22Rv1 (cell line): ENCODE results near the gene SIN3B.

ENCODE experiments used
- ZFX ChIP-seq: fragments of 450-650 bp; IDR thresholded peaks from 2 replicates; pipeline ENCODE4 v1.6.1; 2017; ENCODE audit warnings: antibody characterized with exemption, borderline replicate concordance
- TF ChIP-seq, protein P1 (sequence below): fragments of 450-650 bp; IDR thresholded peaks from 2 replicates; pipeline ENCODE4 v1.5.1; 2017; ENCODE audit warnings: mild to moderate bottlenecking

DNA sequence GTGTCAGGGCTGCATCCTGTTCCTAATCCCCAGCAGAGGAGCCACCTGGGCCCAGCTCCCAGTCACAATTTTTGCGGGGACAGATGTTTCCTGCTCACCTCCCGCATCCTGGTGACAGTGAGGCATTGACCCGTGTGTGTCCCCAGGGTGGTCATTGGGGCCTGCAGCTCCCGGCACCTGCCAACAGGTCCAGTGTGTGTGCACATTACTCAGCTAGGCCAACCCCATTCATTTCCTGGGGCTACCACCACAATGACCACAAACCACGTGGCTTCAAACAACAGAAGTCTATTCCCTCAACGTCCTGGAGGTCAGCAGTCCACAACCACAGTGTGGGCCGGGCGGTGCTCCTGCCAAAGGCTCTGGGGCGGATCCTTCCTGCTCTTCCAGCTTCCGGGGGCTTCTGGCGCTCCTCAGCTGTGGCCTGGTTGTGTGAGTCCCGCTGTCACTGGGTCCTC lies 47.7 kb downstream of the SIN3B start:
- TF ChIP-seq, protein P1, sequence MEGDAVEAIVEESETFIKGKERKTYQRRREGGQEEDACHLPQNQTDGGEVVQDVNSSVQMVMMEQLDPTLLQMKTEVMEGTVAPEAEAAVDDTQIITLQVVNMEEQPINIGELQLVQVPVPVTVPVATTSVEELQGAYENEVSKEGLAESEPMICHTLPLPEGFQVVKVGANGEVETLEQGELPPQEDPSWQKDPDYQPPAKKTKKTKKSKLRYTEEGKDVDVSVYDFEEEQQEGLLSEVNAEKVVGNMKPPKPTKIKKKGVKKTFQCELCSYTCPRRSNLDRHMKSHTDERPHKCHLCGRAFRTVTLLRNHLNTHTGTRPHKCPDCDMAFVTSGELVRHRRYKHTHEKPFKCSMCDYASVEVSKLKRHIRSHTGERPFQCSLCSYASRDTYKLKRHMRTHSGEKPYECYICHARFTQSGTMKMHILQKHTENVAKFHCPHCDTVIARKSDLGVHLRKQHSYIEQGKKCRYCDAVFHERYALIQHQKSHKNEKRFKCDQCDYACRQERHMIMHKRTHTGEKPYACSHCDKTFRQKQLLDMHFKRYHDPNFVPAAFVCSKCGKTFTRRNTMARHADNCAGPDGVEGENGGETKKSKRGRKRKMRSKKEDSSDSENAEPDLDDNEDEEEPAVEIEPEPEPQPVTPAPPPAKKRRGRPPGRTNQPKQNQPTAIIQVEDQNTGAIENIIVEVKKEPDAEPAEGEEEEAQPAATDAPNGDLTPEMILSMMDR, result no peak
- no peak for TF ChIP-seq ZFX
